Measurements from ENCODE around the gene FANCE. TPM values are rescaled to one million over a fixed set of nuclear protein-coding genes. Genes with fewer than 3 reads are reported as not detected.

Gene FANCE
- polyA plus RNA-seq, 1 donor (not counting 4 experiments of a cell fraction or from before 2014, with no cell fraction given): 6.4 TPM

GRCh38 chr6:35483062-35483461 is 30.9 kb downstream of the FANCE start:
- DNase-seq (ENCODE audit: low read depth, low spot score) (no peak), FAIRE-seq (no peak)
- peaks cover 8 to 14% of the 10 kb centered on the region in 2 experiments for H3K36me3 ChIP-seq (ENCODE audit: control insufficient read depth in 2 of 2, extremely low read depth in 1 of 2, insufficient read depth in 2 of 2, low read length in 2 of 2)
- H3K9me1 ChIP-seq (ENCODE audit: control insufficient read depth, extremely low read depth, insufficient read depth, low read length): no peaks in the 10 kb centered on the region
- no peak overlapping the region for H3K9ac ChIP-seq (ENCODE audit: control insufficient read depth, extremely low read depth, insufficient read depth, low read length)
- TF ChIP-seq CTCF (optimal IDR thresholded peaks at IDR 0.05 in 1 of 3, IDR thresholded peaks at IDR 0.05 in 1 of 3, conservative IDR thresholded peaks at IDR 0.05 in 1 of 3; ENCODE audit: extremely low read depth in 1 of 3, insufficient read depth in 2 of 3, low read length in 3 of 3) (no peak), EZH2 (IDR thresholded peaks at IDR 0.05; ENCODE audit: low read length) (no peak)
- H4K20me1 ChIP-seq (ENCODE audit: control insufficient read depth, extremely low read depth, insufficient read depth, low read length): no peaks in the 10 kb centered on the region
- H3K4me2 ChIP-seq (ENCODE audit: control insufficient read depth, extremely low read depth, insufficient read depth, low read depth, low read length): no peak overlapping the region
- H3K79me2 ChIP-seq (ENCODE audit: control insufficient read depth, insufficient read depth, low read length): peaks cover 8% of the 10 kb centered on the region
- no peak overlapping the region for H3K4me3 ChIP-seq (ENCODE audit: control insufficient read depth in 2 of 3, extremely low read depth in 1 of 3, insufficient read depth in 2 of 3, low read depth in 1 of 3, low read length in 3 of 3)
- H3K27ac ChIP-seq (ENCODE audit: control insufficient read depth, insufficient read depth, low read length): no peak overlapping the region
- no peak overlapping the region for H2AFZ ChIP-seq (ENCODE audit: control insufficient read depth, low read length)
- no peaks in the 10 kb centered on the region for H3K27me3 ChIP-seq (ENCODE audit: control insufficient read depth, extremely low read depth, insufficient read depth, low read length)
- peaks cover 35% of the 10 kb centered on the region for H3K4me1 ChIP-seq (ENCODE audit: control insufficient read depth, extremely low read depth, insufficient read depth, low read length)
- dilution Hi-C loops (cut with MboI; ENCODE audit: extremely low pct_ligation_motif_present, low sequenced_read_pairs): no loop called here
- no peaks in the 10 kb centered on the region for H3K9me3 ChIP-seq (ENCODE audit: control insufficient read depth, low read depth, low read length)

- dilution Hi-C loops (cut with MboI; ENCODE audit: extremely low pct_ligation_motif_present, low sequenced_read_pairs): no loop called here
- Histone ChIP-seq H3K9me1 (ENCODE audit: control insufficient read depth, extremely low read depth, insufficient read depth, low read length) (no peaks in the 10 kb centered on the region), H3K36me3 (ENCODE audit: control insufficient read depth in 2 of 2, extremely low read depth in 1 of 2, insufficient read depth in 2 of 2, low read length in 2 of 2) (peaks cover 6 to 14% of the 10 kb centered on the region in 2 experiments), H3K9me3 (ENCODE audit: control insufficient read depth, low read depth, low read length) (no peaks in the 10 kb centered on the region), H3K9ac (ENCODE audit: control insufficient read depth, extremely low read depth, insufficient read depth, low read length) (no peak overlapping the region), H3K4me1 (ENCODE audit: control insufficient read depth, extremely low read depth, insufficient read depth, low read length) (peaks cover 39% of the 10 kb centered on the region), H4K20me1 (ENCODE audit: control insufficient read depth, extremely low read depth, insufficient read depth, low read length) (no peaks in the 10 kb centered on the region), H3K27me3 (ENCODE audit: control insufficient read depth, extremely low read depth, insufficient read depth, low read length) (no peaks in the 10 kb centered on the region), H3K27ac (ENCODE audit: control insufficient read depth, insufficient read depth, low read length) (no peak overlapping the region), H3K79me2 (ENCODE audit: control insufficient read depth, insufficient read depth, low read length) (peaks cover 8% of the 10 kb centered on the region), H3K4me2 (ENCODE audit: control insufficient read depth, extremely low read depth, insufficient read depth, low read depth, low read length) (no peak overlapping the region), H3K4me3 (ENCODE audit: control insufficient read depth in 2 of 3, extremely low read depth in 1 of 3, insufficient read depth in 2 of 3, low read depth in 1 of 3, low read length in 3 of 3) (no peak overlapping the region), H2AFZ (ENCODE audit: control insufficient read depth, low read length) (no peak overlapping the region)
- FAIRE-seq (no peak), DNase-seq (ENCODE audit: low read depth, low spot score) (no peak)
- TF ChIP-seq CTCF (optimal IDR thresholded peaks at IDR 0.05 in 1 of 3, IDR thresholded peaks at IDR 0.05 in 1 of 3, conservative IDR thresholded peaks at IDR 0.05 in 1 of 3; ENCODE audit: extremely low read depth in 1 of 3, insufficient read depth in 2 of 3, low read length in 3 of 3) (no peak), EZH2 (IDR thresholded peaks at IDR 0.05; ENCODE audit: low read length) (no peak)
These were observed 31.4 kb downstream of the FANCE start for GRCh38 chr6:35483490-35483889.
